DND-41 (cell line): ENCODE data around the gene HIP1.

ENCODE experiments used
- EZH2 ChIP-seq: IDR thresholded peaks from 3 replicates; pipeline ENCODE4 v1.6.1; 2012; ENCODE audit warnings: borderline replicate concordance, low read depth, mild to moderate bottlenecking, moderate library complexity, low read length, inconsistent platforms; ENCODE audit not compliant: severe bottlenecking
- TF ChIP-seq, protein P1 (sequence below): IDR thresholded peaks from 2 replicates; pipeline ENCODE4 v1.5.1; 2012; ENCODE audit warnings: borderline replicate concordance, low read length, moderate library complexity, mild to moderate bottlenecking; ENCODE audit not compliant: poor library complexity, severe bottlenecking; ENCODE audit errors: extremely low read depth

DNA sequence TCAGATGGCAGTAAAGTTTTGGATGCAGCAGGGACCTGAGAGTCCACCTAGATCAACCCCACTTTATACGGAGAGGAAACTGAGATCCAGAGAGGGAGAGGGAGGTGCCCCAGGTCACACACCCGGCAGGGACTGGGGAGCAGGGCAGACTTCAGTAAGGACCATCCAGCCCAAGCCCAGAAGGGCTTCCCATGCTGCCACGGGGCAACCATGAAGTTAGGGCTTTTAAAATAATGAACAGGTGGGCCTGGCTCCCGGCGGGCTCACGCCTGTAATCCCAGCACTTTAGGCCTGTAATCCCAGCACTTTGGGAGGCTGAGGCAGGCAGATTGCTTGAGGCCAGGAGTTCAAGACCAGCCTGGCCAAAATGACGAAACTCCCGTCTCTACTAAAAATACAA is 98.5 kb downstream of the HIP1 start:
- TF ChIP-seq, protein P1, sequence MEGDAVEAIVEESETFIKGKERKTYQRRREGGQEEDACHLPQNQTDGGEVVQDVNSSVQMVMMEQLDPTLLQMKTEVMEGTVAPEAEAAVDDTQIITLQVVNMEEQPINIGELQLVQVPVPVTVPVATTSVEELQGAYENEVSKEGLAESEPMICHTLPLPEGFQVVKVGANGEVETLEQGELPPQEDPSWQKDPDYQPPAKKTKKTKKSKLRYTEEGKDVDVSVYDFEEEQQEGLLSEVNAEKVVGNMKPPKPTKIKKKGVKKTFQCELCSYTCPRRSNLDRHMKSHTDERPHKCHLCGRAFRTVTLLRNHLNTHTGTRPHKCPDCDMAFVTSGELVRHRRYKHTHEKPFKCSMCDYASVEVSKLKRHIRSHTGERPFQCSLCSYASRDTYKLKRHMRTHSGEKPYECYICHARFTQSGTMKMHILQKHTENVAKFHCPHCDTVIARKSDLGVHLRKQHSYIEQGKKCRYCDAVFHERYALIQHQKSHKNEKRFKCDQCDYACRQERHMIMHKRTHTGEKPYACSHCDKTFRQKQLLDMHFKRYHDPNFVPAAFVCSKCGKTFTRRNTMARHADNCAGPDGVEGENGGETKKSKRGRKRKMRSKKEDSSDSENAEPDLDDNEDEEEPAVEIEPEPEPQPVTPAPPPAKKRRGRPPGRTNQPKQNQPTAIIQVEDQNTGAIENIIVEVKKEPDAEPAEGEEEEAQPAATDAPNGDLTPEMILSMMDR: no peak
- no peak for TF ChIP-seq EZH2
